Glomerular visceral epithelial cell (primary cell): ENCODE results near the gene GAGE12H.
"Not testable (repeated sequence)": the region's sequence is repeated elsewhere in the genome, so short reads cannot be mapped to it uniquely, and the experiment has no call there.

ENCODE experiments used
- DNase-seq: peaks from one replicate; pipeline ENCODE4 v3.0.0-alpha.2; 2016; ENCODE audit errors: extremely low spot score

Gene GAGE12H, protein sequence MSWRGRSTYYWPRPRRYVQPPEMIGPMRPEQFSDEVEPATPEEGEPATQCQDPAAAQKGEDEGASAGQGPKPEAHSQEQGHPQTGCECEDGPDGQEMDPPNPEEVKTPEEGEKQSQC

DNA sequence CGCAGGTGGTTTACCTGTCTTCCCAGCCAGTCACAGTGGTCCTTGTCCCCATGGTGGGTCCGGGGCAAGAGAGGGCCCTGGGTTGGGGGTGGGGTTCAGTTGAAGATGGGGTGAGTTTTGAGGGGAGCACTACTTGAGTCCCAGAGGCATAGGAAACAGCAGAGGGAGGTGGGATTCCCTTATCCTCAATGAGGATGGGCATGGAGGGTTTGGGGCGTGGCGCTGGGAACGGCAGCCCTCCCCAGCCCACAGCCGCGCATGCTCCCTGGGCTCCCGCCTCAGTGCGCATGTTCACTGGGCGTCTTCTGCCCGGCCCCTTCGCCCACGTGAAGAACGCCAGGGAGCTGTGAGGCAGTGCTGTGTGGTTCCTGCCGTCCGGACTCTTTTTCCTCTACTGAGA, at the start of gene GAGE12H:
Gene GAGE12H, plus strand, starts transcription at position 301 of the 400 bp plus-strand sequence. CDS start 1,155 bp downstream, outside the sequence.
- DNase-seq = not testable (repeated sequence)

DNA sequence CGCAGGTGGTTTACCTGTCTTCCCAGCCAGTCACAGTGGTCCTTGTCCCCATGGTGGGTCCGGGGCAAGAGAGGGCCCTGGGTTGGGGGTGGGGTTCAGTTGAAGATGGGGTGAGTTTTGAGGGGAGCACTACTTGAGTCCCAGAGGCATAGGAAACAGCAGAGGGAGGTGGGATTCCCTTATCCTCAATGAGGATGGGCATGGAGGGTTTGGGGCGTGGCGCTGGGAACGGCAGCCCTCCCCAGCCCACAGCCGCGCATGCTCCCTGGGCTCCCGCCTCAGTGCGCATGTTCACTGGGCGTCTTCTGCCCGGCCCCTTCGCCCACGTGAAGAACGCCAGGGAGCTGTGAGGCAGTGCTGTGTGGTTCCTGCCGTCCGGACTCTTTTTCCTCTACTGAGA, 47.9 kb upstream of the GAGE12H start, which contains the start of gene GAGE12C:
Gene GAGE12C, plus strand, starts transcription at position 301 of the 400 bp plus-strand sequence. CDS start 1,155 bp downstream, outside the sequence.
- DNase-seq = not testable (repeated sequence)

DNA sequence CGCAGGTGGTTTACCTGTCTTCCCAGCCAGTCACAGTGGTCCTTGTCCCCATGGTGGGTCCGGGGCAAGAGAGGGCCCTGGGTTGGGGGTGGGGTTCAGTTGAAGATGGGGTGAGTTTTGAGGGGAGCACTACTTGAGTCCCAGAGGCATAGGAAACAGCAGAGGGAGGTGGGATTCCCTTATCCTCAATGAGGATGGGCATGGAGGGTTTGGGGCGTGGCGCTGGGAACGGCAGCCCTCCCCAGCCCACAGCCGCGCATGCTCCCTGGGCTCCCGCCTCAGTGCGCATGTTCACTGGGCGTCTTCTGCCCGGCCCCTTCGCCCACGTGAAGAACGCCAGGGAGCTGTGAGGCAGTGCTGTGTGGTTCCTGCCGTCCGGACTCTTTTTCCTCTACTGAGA, 38.3 kb upstream of the GAGE12H start, which contains the start of gene GAGE12D:
Gene GAGE12D, plus strand, starts transcription at position 301 of the 400 bp plus-strand sequence. CDS start 1,155 bp downstream, outside the sequence.
- not testable (repeated sequence) for DNase-seq

DNA sequence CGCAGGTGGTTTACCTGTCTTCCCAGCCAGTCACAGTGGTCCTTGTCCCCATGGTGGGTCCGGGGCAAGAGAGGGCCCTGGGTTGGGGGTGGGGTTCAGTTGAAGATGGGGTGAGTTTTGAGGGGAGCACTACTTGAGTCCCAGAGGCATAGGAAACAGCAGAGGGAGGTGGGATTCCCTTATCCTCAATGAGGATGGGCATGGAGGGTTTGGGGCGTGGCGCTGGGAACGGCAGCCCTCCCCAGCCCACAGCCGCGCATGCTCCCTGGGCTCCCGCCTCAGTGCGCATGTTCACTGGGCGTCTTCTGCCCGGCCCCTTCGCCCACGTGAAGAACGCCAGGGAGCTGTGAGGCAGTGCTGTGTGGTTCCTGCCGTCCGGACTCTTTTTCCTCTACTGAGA, 28.8 kb upstream of the GAGE12H start, which contains the start of gene GAGE12E:
Gene GAGE12E, plus strand, starts transcription at position 301 of the 400 bp plus-strand sequence. CDS start 1,155 bp downstream, outside the sequence.
- DNase-seq = not testable (repeated sequence)

DNA sequence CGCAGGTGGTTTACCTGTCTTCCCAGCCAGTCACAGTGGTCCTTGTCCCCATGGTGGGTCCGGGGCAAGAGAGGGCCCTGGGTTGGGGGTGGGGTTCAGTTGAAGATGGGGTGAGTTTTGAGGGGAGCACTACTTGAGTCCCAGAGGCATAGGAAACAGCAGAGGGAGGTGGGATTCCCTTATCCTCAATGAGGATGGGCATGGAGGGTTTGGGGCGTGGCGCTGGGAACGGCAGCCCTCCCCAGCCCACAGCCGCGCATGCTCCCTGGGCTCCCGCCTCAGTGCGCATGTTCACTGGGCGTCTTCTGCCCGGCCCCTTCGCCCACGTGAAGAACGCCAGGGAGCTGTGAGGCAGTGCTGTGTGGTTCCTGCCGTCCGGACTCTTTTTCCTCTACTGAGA, 19.2 kb upstream of the GAGE12H start, which contains the start of gene GAGE12F:
Gene GAGE12F, plus strand, starts transcription at position 301 of the 400 bp plus-strand sequence. CDS start 1,155 bp downstream, outside the sequence.
- DNase-seq = not testable (repeated sequence)

DNA sequence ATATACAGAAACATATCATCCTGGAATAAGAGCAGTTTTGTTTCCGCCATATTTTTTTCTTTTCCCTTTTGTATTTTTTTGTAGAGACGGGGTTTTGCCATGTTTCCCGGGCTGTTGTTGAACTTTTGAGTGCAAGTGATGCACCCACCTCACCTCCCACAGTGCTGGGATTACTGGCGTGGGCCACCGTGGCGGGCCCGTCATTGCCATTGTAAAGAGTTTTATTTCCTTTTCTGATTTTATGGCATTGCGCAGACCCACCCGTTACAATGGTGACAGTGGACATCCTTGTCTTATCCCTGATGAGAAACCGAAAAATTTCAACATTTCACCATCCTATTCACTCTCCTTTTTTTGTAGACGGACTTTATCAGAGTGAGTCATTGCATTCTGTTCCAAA, 11.0 kb upstream of the GAGE12H start:
- not testable (repeated sequence) for DNase-seq

DNA sequence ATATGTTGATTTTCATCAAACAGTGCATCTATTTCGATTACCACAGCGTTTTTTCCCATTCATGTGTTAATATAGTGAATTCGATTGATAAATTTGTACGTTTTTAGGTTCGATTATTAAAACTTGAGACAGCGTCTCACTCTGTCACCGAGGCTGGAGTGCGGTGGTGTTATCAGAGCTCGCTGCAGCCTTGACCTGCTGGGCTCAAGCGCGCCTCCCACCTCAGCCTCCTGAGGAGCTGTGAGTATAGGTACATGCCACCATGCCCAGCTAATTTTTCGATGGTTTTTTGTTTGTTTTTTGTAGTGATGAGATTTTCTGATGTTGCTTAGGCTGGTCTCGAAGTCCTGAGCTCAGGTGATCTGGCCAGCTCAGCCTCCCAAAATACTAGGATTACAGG, 10.6 kb upstream of the GAGE12H start:
- DNase-seq = not testable (repeated sequence)

DNA sequence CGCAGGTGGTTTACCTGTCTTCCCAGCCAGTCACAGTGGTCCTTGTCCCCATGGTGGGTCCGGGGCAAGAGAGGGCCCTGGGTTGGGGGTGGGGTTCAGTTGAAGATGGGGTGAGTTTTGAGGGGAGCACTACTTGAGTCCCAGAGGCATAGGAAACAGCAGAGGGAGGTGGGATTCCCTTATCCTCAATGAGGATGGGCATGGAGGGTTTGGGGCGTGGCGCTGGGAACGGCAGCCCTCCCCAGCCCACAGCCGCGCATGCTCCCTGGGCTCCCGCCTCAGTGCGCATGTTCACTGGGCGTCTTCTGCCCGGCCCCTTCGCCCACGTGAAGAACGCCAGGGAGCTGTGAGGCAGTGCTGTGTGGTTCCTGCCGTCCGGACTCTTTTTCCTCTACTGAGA, 9.6 kb upstream of the GAGE12H start, which contains the start of gene GAGE12G:
Gene GAGE12G, plus strand, starts transcription at position 301 of the 400 bp plus-strand sequence. CDS start 1,155 bp downstream, outside the sequence.
- not testable (repeated sequence) for DNase-seq

DNA sequence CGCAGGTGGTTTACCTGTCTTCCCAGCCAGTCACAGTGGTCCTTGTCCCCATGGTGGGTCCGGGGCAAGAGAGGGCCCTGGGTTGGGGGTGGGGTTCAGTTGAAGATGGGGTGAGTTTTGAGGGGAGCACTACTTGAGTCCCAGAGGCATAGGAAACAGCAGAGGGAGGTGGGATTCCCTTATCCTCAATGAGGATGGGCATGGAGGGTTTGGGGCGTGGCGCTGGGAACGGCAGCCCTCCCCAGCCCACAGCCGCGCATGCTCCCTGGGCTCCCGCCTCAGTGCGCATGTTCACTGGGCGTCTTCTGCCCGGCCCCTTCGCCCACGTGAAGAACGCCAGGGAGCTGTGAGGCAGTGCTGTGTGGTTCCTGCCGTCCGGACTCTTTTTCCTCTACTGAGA, 9.4 kb downstream of the GAGE12H start, which contains the start of gene GAGE2A:
Gene GAGE2A, plus strand, starts transcription at position 301 of the 400 bp plus-strand sequence. CDS start 1,155 bp downstream, outside the sequence.
- not testable (repeated sequence) for DNase-seq

DNA sequence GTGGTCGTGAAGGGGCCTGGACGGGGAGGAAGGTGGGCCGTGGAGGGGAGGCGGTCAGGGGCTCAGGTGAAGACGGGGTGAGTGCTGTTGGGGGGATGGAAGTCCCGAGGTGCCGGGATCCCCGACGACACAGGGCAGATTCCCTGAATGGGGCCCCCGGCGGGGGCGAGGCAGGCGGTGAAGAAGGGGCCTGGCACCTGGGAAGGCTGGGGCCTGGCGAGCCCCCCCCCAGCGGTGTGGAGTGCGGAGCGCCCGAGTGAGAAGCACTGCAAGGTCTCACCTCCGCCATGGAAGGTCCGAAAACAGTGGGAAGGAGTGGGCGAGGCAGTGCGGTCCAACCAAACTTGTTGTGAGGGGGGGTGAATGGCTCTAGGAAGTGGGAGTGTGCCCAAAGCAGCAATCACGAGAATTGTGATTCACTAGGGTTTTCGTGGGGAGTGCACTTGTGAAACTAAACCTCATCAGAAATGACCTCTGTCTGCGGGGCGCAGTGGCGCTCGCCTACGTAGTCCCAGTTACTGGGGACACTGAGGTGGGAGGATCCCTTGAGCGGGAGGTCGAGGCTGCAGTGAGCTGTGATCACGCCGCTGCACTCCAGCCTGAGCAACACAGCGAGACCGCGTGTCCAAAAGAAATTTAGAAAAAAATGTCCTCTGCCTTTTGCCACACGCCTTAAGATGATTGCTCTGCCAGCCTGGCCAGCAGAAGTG, 10.2 kb downstream of the GAGE12H start:
- DNase-seq = not testable (repeated sequence)

DNA sequence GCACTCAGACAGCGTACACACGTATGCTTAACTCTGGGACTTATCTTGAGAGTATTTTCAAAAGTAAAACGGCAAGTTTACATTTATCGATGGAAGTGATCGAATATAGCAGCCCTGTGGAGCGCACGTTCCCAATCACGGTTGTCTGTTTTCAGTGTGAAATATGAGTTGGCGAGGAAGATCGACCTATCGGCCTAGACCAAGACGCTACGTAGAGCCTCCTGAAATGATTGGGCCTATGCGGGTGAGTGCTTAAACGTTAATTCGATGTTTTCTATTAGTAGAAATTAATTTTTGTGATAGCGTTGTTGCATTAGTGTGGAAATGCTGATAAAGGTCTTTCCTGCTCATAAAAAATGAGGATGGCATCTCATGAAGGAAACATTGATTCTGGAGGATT, 10.7 kb downstream of the GAGE12H start:
- not testable (repeated sequence) for DNase-seq

DNA sequence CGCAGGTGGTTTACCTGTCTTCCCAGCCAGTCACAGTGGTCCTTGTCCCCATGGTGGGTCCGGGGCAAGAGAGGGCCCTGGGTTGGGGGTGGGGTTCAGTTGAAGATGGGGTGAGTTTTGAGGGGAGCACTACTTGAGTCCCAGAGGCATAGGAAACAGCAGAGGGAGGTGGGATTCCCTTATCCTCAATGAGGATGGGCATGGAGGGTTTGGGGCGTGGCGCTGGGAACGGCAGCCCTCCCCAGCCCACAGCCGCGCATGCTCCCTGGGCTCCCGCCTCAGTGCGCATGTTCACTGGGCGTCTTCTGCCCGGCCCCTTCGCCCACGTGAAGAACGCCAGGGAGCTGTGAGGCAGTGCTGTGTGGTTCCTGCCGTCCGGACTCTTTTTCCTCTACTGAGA, 19.0 kb downstream of the GAGE12H start, which contains the start of gene GAGE1:
Gene GAGE1, plus strand, starts transcription at position 301 of the 400 bp plus-strand sequence. CDS start 1,155 bp downstream, outside the sequence.
- DNase-seq = not testable (repeated sequence)

DNA sequence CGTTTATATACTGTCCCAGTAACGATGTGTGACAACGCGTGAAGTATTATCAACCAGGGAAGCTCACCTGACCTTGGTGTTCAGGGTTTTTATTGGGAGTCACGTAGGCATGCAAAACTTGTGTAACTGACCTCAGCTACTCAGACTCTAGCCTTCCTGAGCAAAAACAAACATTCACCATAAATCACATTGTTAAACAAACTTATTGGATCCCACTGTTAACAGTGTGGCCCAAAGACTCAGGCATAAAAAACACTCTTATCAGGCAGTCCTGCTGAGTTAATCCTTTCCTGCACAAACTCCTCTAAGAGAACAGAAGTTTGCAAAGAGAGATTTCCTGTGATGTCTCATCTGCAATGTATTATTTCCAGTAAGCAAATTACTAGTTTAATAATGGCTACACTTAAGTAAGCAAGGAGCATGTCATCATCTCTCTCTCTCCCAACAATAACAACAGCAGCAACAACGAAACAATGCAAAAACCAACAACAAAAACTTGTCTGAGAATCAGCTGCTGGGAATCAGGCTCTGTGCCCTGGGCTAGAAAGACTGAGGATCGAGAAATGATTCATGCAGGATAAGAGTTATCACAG, 31.1 kb downstream of the GAGE12H start:
- no peak for DNase-seq

DNA sequence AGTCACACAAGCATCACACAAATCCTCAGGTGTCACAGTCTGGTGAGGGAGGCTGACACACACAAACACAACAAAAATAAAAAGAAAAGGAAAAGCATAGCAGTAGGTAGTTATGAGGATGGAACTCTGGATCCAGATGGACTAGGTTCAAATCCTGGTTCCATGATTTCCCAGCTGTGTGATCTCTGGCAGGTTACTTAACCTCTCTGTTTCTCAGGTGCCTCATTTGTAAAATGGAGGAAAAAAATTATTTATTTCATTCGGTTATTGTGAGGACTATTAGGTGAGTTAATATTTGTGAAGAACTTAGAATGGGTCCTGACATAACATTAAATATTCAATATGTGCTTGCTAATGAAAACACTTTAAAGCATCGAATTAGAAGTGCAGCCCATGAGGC, 38.8 kb downstream of the GAGE12H start:
- no peak for DNase-seq

DNA sequence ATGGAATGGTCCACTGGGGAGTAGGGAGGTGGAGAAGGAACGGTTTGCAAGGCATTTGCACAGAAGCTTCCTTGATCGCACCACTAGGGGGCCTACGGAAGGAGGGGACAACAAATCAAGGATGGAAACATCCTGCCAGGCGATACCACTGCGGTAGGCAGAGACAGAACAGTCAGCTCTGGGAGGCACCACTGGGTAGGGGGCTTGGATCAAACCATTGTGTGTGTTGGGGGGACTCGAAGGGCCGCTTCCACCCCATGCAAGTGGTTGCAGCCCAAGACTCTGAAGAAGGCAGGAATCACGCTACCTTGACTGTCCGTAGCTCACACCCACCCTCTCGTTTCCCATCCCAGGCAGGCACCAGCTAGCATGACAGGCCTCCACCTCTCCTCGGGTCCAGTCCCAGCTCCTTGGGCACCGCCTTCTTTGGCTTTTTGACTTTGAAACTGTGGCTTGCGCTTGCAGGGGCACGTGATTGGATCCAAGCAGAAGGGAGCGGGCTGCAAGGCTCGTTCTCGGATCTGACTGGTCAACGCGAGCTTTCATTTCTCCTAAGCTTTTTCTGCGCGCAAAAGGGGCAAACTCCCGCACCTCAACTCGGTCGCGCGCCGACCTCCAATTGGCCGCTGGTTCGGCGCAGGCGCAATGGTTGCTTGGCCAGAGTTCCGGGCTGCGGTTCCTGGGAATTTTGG, 47.5 kb downstream of the GAGE12H start:
- no peak for DNase-seq
